Activated naive CD4-positive, alpha-beta T cell treated with anti-CD3 and anti-CD28 coated beads, Interleukin-2, amount 50 U/mL, for 24 hours (primary cell): ENCODE measurements around the gene TEX53.

ENCODE experiments used
- H3K27ac Mint-ChIP-seq: one replicate; pipeline ENCODE4 v1.8.0; 2021; ENCODE audit warnings: mild to moderate bottlenecking, mixed read lengths
- H3K27me3 Mint-ChIP-seq: one replicate; pipeline ENCODE4 v1.8.0; 2021; ENCODE audit warnings: mixed read lengths
- H3K36me3 Mint-ChIP-seq: one replicate; pipeline ENCODE4 v1.8.0; 2021; ENCODE audit warnings: mixed read lengths
- H3K4me1 Mint-ChIP-seq: one replicate; pipeline ENCODE4 v1.8.0; 2021; ENCODE audit warnings: mixed read lengths
- H3K4me3 Mint-ChIP-seq: one replicate; pipeline ENCODE4 v1.8.0; 2021; ENCODE audit warnings: mild to moderate bottlenecking, mixed read lengths
- H3K9me3 Mint-ChIP-seq: one replicate; pipeline ENCODE4 v1.8.0; 2021; ENCODE audit warnings: mixed read lengths

The TEX53 gene

DNA sequence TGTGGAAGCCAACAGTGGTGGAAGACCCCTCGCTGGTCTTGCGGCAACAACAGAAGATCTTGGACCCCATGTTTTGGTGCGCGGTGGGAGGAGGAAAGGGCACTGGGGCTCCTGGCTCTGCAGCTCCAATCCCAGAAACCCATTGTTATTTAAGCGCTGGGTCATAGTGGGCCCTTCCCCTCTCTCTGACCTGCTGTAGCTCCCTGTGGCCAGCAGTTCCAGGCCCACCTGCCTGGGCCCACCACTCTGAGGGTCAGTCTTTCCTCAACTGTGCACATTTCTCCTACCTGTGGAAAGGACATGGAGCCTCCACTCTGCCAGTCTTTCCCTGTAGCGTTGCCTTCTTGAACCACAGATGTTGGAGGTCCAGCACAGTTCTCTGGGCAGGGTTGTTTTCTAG lies at the start of gene TEX53:
Gene TEX53, minus strand, starts transcription at position 101 of the 400 bp plus-strand sequence. Its CDS starts 31 bp downstream, at position 70.
- Mint-ChIP-seq H3K27me3 (no peaks in the 10 kb centered on the region), H3K4me1 (peaks cover 14% of the 10 kb centered on the region), H3K36me3 (peaks cover 2% of the 10 kb centered on the region), H3K9me3 (no peaks in the 10 kb centered on the region), H3K4me3 (no peak within 1 kb of the TSS), H3K27ac (no peak within 1 kb of the TSS)

- Mint-ChIP-seq H3K4me1 (peaks cover 20% of the 10 kb centered on the region), H3K4me3 (no peak overlapping the region), H3K27ac (no peak overlapping the region)
These were observed 49.1 kb upstream of the TEX53 start for GRCh38 chr9:114706711-114707110.

DNA sequence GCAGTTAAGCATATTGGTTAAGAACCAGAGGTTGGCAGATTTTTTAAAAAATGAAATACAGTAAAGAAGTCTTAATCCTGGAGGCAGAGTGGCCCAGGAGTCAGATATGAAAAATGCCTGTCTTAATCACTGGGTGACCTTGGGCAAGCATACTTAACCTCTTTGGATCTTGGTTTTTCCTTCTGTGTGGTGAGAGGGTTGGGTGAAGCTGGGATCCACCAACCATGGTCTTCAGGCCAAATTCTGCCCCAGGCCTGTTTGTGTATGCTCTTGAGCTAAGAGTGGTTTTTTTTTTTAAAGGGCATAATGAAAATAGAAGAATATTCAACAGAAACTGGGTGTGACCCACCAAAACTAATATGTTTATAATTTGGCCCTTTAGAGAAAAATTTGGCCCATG lies 44.4 kb upstream of the TEX53 start:
- peaks cover 2% of the 10 kb centered on the region for H3K36me3 Mint-ChIP-seq
- no peaks in the 10 kb centered on the region for H3K27me3 Mint-ChIP-seq
- no peak overlapping the region for H3K4me3 Mint-ChIP-seq
- H3K4me1 Mint-ChIP-seq = peaks cover 20% of the 10 kb centered on the region
- H3K27ac Mint-ChIP-seq = peak overlapping the region; percentile 48
- no peaks in the 10 kb centered on the region for H3K9me3 Mint-ChIP-seq

More at GRCh38 chr9:114706711-114707110, 49.1 kb upstream of the TEX53 start:
- H3K9me3 Mint-ChIP-seq = no peaks in the 10 kb centered on the region
- H3K27me3 Mint-ChIP-seq = no peaks in the 10 kb centered on the region
- H3K36me3 Mint-ChIP-seq = no peaks in the 10 kb centered on the region

DNA sequence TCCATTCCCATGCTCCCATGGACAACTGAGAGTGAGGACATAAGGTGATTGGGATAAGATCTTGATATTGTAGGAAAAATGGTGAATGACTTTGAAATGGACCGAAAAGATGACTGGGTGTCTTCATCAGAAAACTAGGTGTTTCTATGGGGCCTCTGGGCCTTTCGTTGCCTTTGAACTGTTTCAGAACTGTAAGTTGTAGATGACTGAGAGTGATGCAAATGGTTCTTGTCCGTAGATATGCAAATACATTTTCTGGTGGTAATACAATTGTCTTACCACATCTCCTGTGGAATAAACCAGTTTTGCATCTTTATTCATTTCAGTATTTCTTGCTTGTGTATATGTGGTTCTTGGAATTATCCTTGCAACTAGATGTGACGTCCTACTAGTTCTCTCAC lies 40.3 kb upstream of the TEX53 start:
- peak overlapping the region; percentile 62 for H3K4me3 Mint-ChIP-seq
- no peaks in the 10 kb centered on the region for H3K9me3 Mint-ChIP-seq
- peak overlapping the region; percentile 95 for H3K27ac Mint-ChIP-seq
- H3K27me3 Mint-ChIP-seq = no peaks in the 10 kb centered on the region
- H3K36me3 Mint-ChIP-seq = peaks cover 2% of the 10 kb centered on the region
- H3K4me1 Mint-ChIP-seq = peaks cover 51% of the 10 kb centered on the region

DNA sequence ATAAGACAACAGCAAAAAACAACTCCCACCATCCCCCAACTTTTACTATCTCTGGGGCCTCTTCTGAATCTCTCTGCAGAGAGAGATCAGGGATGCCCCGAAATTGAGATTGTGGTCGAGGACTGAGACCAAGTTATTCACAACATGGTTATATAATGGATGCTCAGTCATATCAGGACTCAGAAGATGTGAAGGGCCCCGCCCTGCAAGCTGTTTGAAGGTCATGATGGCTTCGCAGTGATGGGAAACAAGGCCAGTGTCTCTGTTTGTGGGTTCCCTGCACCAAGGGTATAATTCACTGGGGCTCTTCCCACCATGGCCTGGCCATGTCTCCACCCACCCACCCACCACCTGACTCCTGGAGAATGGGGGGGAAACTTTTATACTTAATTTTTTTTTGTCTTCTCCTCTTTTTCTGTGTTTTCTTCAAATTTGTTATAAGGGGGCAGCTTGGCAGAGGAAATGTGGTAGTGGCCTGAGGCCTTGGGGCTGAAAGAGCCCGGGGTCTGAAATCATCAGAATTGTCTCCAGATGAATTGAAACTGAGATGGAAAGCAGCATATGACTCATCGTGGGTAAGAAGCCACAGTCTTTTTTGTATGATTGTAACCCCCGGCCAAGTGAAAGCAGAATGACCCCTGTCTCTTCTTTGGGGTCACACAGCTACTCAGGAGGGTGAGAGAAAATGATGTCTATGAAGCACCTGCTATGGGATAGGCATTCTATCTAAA lies 39.4 kb upstream of the TEX53 start:
- Mint-ChIP-seq H3K36me3 (peaks cover 2% of the 10 kb centered on the region), H3K4me3 (peak overlapping the region; percentile 53), H3K4me1 (peaks cover 58% of the 10 kb centered on the region), H3K9me3 (no peaks in the 10 kb centered on the region), H3K27ac (peak overlapping the region; percentile 95), H3K27me3 (no peaks in the 10 kb centered on the region)

DNA sequence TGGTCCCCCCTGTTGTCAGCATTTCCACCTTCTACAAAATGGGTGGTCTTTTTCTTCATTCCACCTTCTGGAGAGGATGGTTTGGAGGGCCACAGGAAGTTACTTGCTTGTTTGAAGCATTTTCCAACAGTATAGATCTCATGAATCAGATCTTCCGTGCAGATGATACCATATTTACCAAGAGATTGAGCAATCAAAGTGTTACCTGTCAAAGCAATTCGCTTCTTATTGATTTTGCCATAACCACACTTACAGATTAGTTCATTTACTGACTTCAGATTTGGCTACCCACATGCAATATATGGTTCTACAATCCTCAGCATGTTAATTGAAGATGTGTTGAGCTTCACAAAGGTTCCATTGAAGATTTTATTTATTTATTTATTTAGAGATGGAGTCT lies 38.3 kb upstream of the TEX53 start:
- H3K4me3 Mint-ChIP-seq = no peak overlapping the region

GRCh38 chr9:114694719-114695269 lies 37.2 kb upstream of the TEX53 start:
- peaks cover 76% of the 10 kb centered on the region for H3K4me1 Mint-ChIP-seq
- no peaks in the 10 kb centered on the region for H3K27me3 Mint-ChIP-seq
- H3K36me3 Mint-ChIP-seq = peaks cover 2% of the 10 kb centered on the region
- H3K27ac Mint-ChIP-seq = peak overlapping the region; percentile 36
- no peaks in the 10 kb centered on the region for H3K9me3 Mint-ChIP-seq
- peak overlapping the region; percentile 0 for H3K4me3 Mint-ChIP-seq

More for the DNA sequence above, 38.3 kb upstream of the TEX53 start:
- H3K27ac Mint-ChIP-seq = peak overlapping the region; percentile 75
- no peaks in the 10 kb centered on the region for H3K27me3 Mint-ChIP-seq
- H3K9me3 Mint-ChIP-seq = no peaks in the 10 kb centered on the region
- peaks cover 2% of the 10 kb centered on the region for H3K36me3 Mint-ChIP-seq
- peaks cover 65% of the 10 kb centered on the region for H3K4me1 Mint-ChIP-seq

DNA sequence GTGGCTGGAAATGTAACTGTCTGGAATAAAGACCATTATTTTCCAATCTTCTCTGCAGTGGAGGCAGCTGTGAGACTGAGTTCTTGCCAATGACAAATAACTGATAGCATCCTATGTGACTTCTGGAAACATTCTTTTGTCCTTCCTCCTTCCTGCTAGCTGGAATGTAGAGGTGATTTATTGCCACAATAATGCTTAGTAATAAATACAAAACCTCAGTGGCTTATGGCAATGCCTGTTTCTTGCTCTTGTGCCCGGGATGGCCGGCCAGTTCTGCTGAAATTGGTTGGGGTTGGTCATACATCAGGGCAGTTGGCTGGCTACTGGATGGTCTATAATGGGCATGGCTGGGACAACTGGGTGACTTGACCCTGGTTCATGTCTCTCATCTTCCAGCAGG lies 36.5 kb upstream of the TEX53 start:
- Mint-ChIP-seq H3K27ac (no peak overlapping the region), H3K9me3 (no peaks in the 10 kb centered on the region), H3K27me3 (no peaks in the 10 kb centered on the region), H3K4me1 (peaks cover 81% of the 10 kb centered on the region), H3K4me3 (no peak overlapping the region), H3K36me3 (peaks cover 2% of the 10 kb centered on the region)

- Mint-ChIP-seq H3K4me1 (peaks cover 78% of the 10 kb centered on the region), H3K27me3 (no peaks in the 10 kb centered on the region), H3K27ac (peak overlapping the region; percentile 69), H3K9me3 (no peaks in the 10 kb centered on the region), H3K36me3 (peaks cover 2% of the 10 kb centered on the region), H3K4me3 (no peak overlapping the region)
These were observed 35.7 kb upstream of the TEX53 start for GRCh38 chr9:114693248-114693855.

DNA sequence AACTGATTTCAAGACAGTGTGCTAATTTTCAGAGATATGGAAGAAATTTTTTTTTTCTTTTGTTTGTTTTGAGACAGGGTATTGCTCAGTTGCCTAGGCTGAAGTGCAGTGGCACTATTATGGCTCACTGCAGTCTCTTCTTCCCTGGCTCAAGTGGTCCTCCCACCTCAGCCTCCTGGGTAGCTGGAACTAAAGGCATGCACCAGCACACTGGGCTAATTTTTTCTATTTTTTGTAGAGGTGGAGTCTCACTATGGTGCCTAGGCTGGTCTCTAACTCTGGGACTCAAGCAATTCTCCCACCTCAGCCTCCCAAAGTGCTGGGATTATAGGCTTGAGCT lies 34.3 kb upstream of the TEX53 start:
- Mint-ChIP-seq H3K9me3 (no peaks in the 10 kb centered on the region), H3K27ac (peak overlapping the region; percentile 99), H3K27me3 (no peaks in the 10 kb centered on the region), H3K4me3 (peak overlapping the region; percentile 82), H3K36me3 (no peaks in the 10 kb centered on the region), H3K4me1 (peaks cover 68% of the 10 kb centered on the region)

DNA sequence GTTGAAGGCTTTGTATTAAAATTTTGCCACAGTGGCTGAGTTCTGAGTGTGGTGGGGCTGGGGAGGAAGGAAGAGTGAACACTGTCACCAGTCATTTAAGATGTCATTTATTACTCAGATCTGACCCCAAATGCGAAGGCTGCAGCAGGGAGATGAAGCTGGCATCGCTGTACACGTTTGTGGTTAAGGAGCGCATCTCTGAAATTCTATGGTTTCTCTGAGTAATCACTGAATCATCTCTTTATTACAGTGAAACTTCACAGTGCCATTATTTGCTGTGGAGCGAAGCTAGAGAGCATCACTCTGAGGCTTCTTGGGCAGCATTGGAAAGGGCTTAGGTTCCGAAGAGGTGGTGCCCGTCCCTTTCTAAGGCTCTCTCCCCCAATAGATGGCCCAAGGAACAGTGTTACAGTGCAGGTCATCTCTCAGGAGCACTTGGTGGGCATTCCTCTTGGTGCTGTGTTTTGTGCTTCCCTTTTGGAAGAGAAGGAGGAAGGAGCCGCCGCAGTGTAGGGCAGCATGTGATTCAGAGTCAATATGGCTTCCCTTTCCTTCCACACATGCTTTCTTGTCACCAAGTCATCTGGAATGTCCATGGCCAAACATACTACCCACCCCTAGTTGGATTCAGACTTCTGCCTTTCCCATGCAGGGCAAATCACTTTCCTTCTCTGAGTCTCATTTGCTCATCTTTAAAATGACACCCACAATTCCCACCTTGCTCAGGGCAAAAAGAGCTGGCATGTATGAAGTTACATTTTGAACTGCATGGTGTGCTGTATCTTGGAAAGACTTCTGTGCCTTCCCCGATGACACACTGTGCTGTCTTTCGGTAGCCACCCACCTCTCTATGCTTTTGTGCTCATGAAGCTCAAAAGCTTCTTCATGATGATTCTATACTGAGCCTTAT lies 33.7 kb upstream of the TEX53 start:
- Mint-ChIP-seq H3K9me3 (no peaks in the 10 kb centered on the region), H3K4me1 (peaks cover 68% of the 10 kb centered on the region), H3K4me3 (peak overlapping the region; percentile 82), H3K27me3 (no peaks in the 10 kb centered on the region), H3K27ac (peak overlapping the region; percentile 99), H3K36me3 (no peaks in the 10 kb centered on the region)

- Mint-ChIP-seq H3K4me3 (peak overlapping the region; percentile 33), H3K4me1 (peaks cover 68% of the 10 kb centered on the region)
These were observed 32.7 kb upstream of the TEX53 start for GRCh38 chr9:114690308-114690707.

GRCh38 chr9:114689813-114690212 lies 32.2 kb upstream of the TEX53 start:
- peak overlapping the region; percentile 33 for H3K4me3 Mint-ChIP-seq
- no peaks in the 10 kb centered on the region for H3K9me3 Mint-ChIP-seq
- no peaks in the 10 kb centered on the region for H3K27me3 Mint-ChIP-seq
- H3K36me3 Mint-ChIP-seq = peaks cover 1% of the 10 kb centered on the region
- H3K27ac Mint-ChIP-seq = peak overlapping the region; percentile 99
- H3K4me1 Mint-ChIP-seq = peaks cover 65% of the 10 kb centered on the region

More at GRCh38 chr9:114690308-114690707, 32.7 kb upstream of the TEX53 start:
- H3K36me3 Mint-ChIP-seq = peaks cover 1% of the 10 kb centered on the region
- H3K9me3 Mint-ChIP-seq = no peaks in the 10 kb centered on the region
- H3K27me3 Mint-ChIP-seq = no peaks in the 10 kb centered on the region
- H3K27ac Mint-ChIP-seq = peak overlapping the region; percentile 99

GRCh38 chr9:114688909-114689610 lies 31.5 kb upstream of the TEX53 start:
- H3K9me3 Mint-ChIP-seq = no peaks in the 10 kb centered on the region
- peak overlapping the region; percentile 99 for H3K27ac Mint-ChIP-seq
- no peaks in the 10 kb centered on the region for H3K27me3 Mint-ChIP-seq
- peaks cover 64% of the 10 kb centered on the region for H3K4me1 Mint-ChIP-seq
- peaks cover 1% of the 10 kb centered on the region for H3K36me3 Mint-ChIP-seq
- H3K4me3 Mint-ChIP-seq = no peak overlapping the region

DNA sequence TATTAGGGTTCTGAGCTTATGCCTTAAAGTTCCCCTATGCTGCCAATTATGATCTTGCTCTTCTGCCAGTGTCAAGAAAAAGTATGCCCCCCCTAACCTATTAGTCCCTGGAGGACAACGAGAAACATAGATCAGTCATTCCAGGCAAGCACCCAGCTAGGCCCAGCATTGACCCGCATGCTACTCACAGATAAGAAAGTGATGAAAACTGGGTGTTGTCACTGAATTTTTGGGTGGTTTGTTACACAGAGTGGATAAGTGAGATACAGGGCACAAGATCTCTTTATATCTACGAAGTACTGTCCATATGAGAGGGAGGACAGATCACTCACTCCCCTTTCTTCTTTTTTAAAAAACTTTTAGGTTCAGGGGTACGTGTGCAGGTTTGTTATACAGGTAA lies 30.8 kb upstream of the TEX53 start:
- H3K36me3 Mint-ChIP-seq = peaks cover 1% of the 10 kb centered on the region
- no peaks in the 10 kb centered on the region for H3K9me3 Mint-ChIP-seq
- no peaks in the 10 kb centered on the region for H3K27me3 Mint-ChIP-seq
- no peak overlapping the region for H3K4me3 Mint-ChIP-seq
- H3K27ac Mint-ChIP-seq = peak overlapping the region; percentile 76
- peaks cover 63% of the 10 kb centered on the region for H3K4me1 Mint-ChIP-seq
